ENCODE data around the gene KCNQ1OT1. TPM values are rescaled to one million over a fixed set of nuclear protein-coding genes. Genes with fewer than 3 reads are reported as not detected.

KCNQ1OT1 gene
- total and polyA plus RNA-seq, 10 donors: 0.02 to 3.1 (median 1.7) TPM

DNA sequence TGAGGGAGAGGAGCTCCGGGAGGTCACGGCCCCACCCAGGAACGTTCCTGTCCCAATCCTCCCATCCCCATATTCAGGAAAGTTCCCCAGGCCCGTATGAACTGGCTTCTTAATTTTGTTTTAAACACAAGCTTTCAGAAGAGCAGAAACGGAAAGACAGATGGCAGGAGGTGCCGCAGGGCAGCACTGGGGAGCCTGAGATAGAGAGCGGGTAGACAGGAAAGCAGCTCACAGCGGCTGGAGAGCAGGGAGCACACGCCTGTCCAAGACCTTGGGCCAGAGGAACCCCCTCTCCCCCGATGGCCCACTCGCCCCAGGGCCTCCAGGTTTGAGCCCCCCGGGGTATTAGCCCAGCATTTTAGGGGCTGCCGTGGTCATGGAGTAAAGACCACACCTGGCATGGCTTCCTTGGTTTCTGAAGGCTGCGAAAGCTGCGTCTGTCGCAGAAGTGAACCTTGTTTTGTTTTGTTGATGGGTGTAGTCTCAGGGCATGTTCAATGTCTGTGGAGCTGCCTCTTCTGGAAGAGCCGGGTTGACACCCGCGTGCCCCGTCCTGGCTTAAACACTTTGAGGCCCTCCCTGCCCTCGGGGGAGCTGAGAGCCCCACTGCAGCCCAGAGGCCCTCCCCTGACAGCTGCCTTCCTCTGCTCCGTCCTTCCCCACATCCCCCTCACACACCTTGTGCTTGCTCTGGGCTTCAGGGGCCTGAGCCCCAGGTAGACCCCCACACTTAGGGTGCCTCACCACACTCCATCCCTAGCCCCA is 17.9 kb upstream of the KCNQ1OT1 start:
- intact Hi-C loops (cut with DNase I; ENCODE audit: low total_unique reads): no loop called here
- Histone ChIP-seq H3K27me3 (replicated peaks in 1 of 7) (no peaks in the 10 kb centered on the region), H3K9me3 (no peaks in the 10 kb centered on the region), H3K4me1 (no peaks in the 10 kb centered on the region), H3K36me3 (peaks cover 0 to 8% (median 0%) of the 10 kb centered on the region in 6 donors), H3K4me3 (no peak overlapping the region), H3K27ac (no peak overlapping the region)
- 76 to 82% (median 80%) methylated on average over 18 to 22 of the region's 22 CpGs for WGBS, 5 donors
- DNase-seq: no peak
- TF ChIP-seq POLR2A (IDR thresholded peaks at IDR 0.05) (no peak), POLR2AphosphoS5 (IDR thresholded peaks at IDR 0.05) (no peak)
- TF ChIP-seq, protein P1, sequence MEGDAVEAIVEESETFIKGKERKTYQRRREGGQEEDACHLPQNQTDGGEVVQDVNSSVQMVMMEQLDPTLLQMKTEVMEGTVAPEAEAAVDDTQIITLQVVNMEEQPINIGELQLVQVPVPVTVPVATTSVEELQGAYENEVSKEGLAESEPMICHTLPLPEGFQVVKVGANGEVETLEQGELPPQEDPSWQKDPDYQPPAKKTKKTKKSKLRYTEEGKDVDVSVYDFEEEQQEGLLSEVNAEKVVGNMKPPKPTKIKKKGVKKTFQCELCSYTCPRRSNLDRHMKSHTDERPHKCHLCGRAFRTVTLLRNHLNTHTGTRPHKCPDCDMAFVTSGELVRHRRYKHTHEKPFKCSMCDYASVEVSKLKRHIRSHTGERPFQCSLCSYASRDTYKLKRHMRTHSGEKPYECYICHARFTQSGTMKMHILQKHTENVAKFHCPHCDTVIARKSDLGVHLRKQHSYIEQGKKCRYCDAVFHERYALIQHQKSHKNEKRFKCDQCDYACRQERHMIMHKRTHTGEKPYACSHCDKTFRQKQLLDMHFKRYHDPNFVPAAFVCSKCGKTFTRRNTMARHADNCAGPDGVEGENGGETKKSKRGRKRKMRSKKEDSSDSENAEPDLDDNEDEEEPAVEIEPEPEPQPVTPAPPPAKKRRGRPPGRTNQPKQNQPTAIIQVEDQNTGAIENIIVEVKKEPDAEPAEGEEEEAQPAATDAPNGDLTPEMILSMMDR (IDR thresholded peaks at IDR 0.05 in 8 of 11, conservative IDR thresholded peaks at IDR 0.05 in 3 of 11): no peak

DNA sequence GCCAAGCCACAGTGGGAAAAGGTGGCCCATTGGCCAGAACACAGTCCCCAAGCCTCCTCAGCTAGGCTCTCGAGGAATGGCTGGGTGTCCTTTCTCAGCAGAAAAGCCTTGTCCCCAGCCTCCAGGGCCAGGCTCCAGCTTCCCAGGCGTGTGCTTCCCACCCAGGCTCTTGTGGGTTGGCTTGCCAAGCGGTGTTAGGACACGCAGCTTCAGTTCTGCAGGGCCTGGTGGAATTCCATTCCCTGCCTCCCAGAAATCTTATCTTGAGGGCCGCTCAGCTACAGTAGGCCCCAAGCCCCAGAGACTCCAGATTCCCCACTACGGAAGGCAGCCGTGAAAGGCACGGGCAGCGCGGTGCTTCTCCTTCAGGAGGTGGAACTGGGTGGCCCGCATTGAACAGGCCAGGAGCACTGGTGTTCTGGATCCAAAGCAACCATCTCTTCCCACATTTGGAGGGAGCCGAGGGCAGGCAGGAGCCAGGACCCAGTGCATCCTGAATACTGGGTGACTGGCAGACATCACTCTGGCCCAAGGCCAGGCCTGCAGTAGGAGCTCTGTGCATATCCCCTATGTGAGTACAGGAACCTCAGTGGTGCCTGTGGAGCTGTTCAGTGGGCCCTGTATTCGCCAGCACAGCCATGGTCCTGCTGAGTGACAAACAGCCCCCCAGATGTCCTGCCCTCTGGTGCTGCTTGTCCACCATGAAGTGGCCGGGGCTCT is 16.7 kb upstream of the KCNQ1OT1 start:
- WGBS, 5 donors: 75 to 95% (median 94%) methylated on average over 7 to 14 of the region's 14 CpGs
- no peak for DNase-seq
- no peaks in the 10 kb centered on the region for H3K27me3 ChIP-seq (replicated peaks in 1 of 7)
- H3K36me3 ChIP-seq: peaks cover 0 to 8% (median 0%) of the 10 kb centered on the region in 6 donors
- no peak overlapping the region for H3K27ac ChIP-seq
- H3K4me3 ChIP-seq: no peak overlapping the region
- TF ChIP-seq POLR2A (IDR thresholded peaks at IDR 0.05) (no peak), POLR2AphosphoS5 (IDR thresholded peaks at IDR 0.05) (no peak)
- TF ChIP-seq, protein P1 (IDR thresholded peaks at IDR 0.05 in 8 of 11, conservative IDR thresholded peaks at IDR 0.05 in 3 of 11): no peak
- intact Hi-C loops (cut with DNase I; ENCODE audit: low total_unique reads): no loop called here
- no peaks in the 10 kb centered on the region for H3K9me3 ChIP-seq
- no peaks in the 10 kb centered on the region for H3K4me1 ChIP-seq

- H3K4me1 ChIP-seq: no peaks in the 10 kb centered on the region
- H3K36me3 ChIP-seq: peaks cover 0 to 8% (median 0%) of the 10 kb centered on the region in 6 donors
- no peak for DNase-seq
- TF ChIP-seq POLR2A (IDR thresholded peaks at IDR 0.05) (no peak), POLR2AphosphoS5 (IDR thresholded peaks at IDR 0.05) (no peak)
- TF ChIP-seq, protein P1 (IDR thresholded peaks at IDR 0.05 in 8 of 11, conservative IDR thresholded peaks at IDR 0.05 in 3 of 11): no peak
- intact Hi-C loops (cut with DNase I; ENCODE audit: low total_unique reads): no loop called here
- H3K27ac ChIP-seq: no peak overlapping the region
- H3K4me3 ChIP-seq: no peak overlapping the region
- H3K9me3 ChIP-seq: peaks cover 0 to 3% (median 0%) of the 10 kb centered on the region in 8 donors
- H3K27me3 ChIP-seq (replicated peaks in 1 of 7): no peaks in the 10 kb centered on the region
- WGBS, 5 donors: 90 to 96% (median 93%) methylated on average over 14 to 15 of the region's 15 CpGs
Observed at GRCh38 chr11:2715716-2716350, 16.0 kb upstream of the KCNQ1OT1 start.
